Measurements from ENCODE around the gene IL17REL. TPM values are rescaled to one million over a fixed set of nuclear protein-coding genes. Genes with fewer than 3 reads are reported as not detected.

IL17REL gene
- total RNA-seq, 4 donors from 2014 or later = not detected

GRCh38 chr22:49999946-50000586 is 12.5 kb downstream of the IL17REL start:
- Histone ChIP-seq H3K36me3 (no peaks in the 10 kb centered on the region), H3K4me1 (peaks cover 0 to 8% (median 0%) of the 10 kb centered on the region in 4 donors), H3K27ac (no peak overlapping the region), H3K9me3 (no peaks in the 10 kb centered on the region), H3K27me3 (peaks cover 0 to 37% of the 10 kb centered on the region in 2 donors), H3K4me3 (no peak overlapping the region)
- DNase-seq (ENCODE audit: low spot score in 2 of 2) = no peak
- no peak for TF ChIP-seq CTCF (IDR thresholded peaks at IDR 0.05)
- 32 to 60% methylated on average over 4 to 39 of the region's 41 CpGs for WGBS, 2 donors

DNA sequence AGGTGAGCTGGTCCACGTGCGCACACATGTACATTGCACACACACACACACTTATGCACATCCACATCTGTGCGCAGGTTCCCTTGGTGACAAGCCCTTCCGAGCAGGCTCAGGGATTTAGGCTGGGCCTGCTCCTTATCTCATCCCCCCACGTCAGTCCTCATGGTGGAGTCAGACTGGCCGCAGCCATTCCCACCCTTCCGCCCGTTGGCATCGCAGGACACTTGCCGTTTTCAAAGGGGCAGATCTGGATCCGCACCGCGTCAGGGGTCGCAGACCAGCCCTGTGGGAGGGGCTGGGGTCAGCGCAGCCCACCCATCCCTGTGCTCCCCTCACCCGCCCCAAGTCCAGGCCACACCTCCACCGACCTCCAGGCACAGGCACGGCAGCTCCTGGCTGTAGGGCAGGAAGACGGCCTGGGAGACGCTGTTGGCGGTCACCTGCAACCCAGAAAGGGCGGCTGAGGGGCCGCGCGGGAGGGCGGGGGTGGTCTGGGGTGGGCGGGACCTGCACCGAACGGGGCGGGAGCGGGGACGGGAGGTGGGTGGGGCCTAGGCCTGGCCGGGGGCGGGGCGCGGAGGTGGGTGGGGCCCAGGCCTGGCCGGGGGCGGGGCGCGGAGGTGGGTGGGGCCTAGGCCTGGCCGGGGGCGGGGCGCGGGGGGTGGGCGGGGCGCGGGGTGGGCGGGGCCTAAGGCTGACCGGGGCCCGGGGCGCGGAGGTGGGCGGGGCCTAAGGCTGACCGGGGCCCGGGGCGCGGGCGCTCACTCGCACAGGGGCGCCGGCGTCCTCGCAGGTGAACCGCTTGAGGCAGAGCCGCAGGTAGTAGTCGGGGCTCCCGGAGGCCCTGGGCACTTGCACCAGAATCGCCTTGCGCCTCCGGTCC is 13.3 kb downstream of the IL17REL start:
- no peak for DNase-seq (ENCODE audit: low spot score in 2 of 2)
- H3K36me3 ChIP-seq = no peaks in the 10 kb centered on the region
- H3K27ac ChIP-seq = no peak overlapping the region
- no peak overlapping the region for H3K4me3 ChIP-seq
- H3K9me3 ChIP-seq = no peaks in the 10 kb centered on the region
- H3K4me1 ChIP-seq = peaks cover 0 to 8% (median 0%) of the 10 kb centered on the region in 4 donors
- TF ChIP-seq EP300 (IDR thresholded peaks at IDR 0.05) (no peak), POLR2A (IDR thresholded peaks at IDR 0.05) (no peak), CTCF (IDR thresholded peaks at IDR 0.05) (no peak)
- H3K27me3 ChIP-seq = peaks cover 0 to 37% of the 10 kb centered on the region in 2 donors
- 25 to 80% methylated on average over 1 to 29 of the region's 70 CpGs for WGBS, 2 donors

- 87 to 88% methylated on average over 13 to 14 of the region's 14 CpGs for WGBS, 2 donors
- no peak overlapping the region for H3K27ac ChIP-seq
- TF ChIP-seq EP300 (IDR thresholded peaks at IDR 0.05) = no peak
- TF ChIP-seq POLR2A (IDR thresholded peaks at IDR 0.05) = no peak
- no peak for TF ChIP-seq CTCF (IDR thresholded peaks at IDR 0.05)
- no peaks in the 10 kb centered on the region for H3K36me3 ChIP-seq
- peaks cover 0 to 9% (median under 1%) of the 10 kb centered on the region in 4 donors for H3K4me1 ChIP-seq
- H3K9me3 ChIP-seq = no peaks in the 10 kb centered on the region
- no peak overlapping the region for H3K4me3 ChIP-seq
- peaks cover 0 to 37% of the 10 kb centered on the region in 2 donors for H3K27me3 ChIP-seq
- DNase-seq (ENCODE audit: low spot score in 2 of 2) = no peak
Observed at GRCh38 chr22:49998718-49999062, 13.9 kb downstream of the IL17REL start.

DNA sequence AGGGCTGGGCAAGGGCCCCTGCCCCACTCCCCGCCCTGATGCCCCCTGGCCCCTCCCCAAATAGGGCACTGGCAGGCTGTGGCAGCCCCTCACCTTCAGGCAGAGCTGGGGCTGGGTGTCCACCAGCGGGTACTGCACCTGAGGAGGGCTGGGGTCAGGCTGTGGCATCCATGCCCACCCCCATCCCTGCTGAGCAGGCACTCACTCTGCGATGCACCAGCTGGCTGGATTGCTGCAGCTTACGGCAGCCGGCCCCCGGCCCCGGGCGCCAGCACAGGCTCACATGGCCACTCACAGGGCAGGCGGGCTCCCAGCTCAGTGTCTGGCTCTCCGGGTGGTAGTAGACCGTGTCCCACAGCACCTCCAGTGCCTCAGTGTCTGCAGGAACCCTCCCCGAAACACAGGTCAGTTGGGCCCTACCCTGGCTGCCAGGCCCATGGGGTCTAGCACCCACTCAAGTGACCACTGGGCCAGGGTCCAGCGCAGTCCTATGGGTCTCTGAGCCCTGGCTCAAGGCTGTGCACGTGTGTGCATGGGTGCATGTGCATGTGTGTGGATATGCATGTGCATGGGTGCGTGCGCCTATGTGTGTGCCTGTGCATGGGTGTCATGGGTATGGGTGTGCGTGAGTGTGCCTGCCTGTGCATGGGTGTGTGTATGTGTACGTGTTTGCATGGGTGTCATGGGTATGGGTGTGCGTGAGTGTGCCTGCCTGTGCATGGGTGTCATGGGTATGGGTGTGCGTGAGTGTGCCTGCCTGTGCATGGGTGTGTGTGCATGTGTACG is 14.4 kb downstream of the IL17REL start:
- 86 to 91% methylated on average over 14 to 21 of the region's 21 CpGs for WGBS, 2 donors

More for the DNA sequence above, 14.4 kb downstream of the IL17REL start:
- H3K36me3 ChIP-seq = no peaks in the 10 kb centered on the region
- H3K27ac ChIP-seq = no peak overlapping the region
- peaks cover 0 to 11% (median 2%) of the 10 kb centered on the region in 4 donors for H3K4me1 ChIP-seq
- TF ChIP-seq EP300 (IDR thresholded peaks at IDR 0.05) (no peak), POLR2A (IDR thresholded peaks at IDR 0.05) (no peak), CTCF (IDR thresholded peaks at IDR 0.05) (no peak)
- DNase-seq (ENCODE audit: low spot score in 2 of 2) = no peak
- H3K27me3 ChIP-seq = peaks cover 0 to 34% of the 10 kb centered on the region in 2 donors
- no peaks in the 10 kb centered on the region for H3K9me3 ChIP-seq
- H3K4me3 ChIP-seq = no peak overlapping the region

Data from tibial nerve (tissue), 4 donors.